GM12892 (cell line): ENCODE data around the gene RPL10.

Source experiments
- POLR2A ChIP-seq: IDR thresholded peaks from 2 replicates; pipeline ENCODE4 v1.6.1; 2011; ENCODE audit warnings: low read depth, low read length, control low read depth
- POLR2AphosphoS5 ChIP-seq: IDR thresholded peaks from 2 replicates; pipeline ENCODE4 v1.6.1; 2011; ENCODE audit warnings: low read depth, low read length, control low read depth
- TAF1 ChIP-seq: IDR thresholded peaks from 2 replicates; pipeline ENCODE4 v1.6.1; 2011; ENCODE audit warnings: low read depth, mild to moderate bottlenecking, control low read depth, low read length, borderline replicate concordance

DNA sequence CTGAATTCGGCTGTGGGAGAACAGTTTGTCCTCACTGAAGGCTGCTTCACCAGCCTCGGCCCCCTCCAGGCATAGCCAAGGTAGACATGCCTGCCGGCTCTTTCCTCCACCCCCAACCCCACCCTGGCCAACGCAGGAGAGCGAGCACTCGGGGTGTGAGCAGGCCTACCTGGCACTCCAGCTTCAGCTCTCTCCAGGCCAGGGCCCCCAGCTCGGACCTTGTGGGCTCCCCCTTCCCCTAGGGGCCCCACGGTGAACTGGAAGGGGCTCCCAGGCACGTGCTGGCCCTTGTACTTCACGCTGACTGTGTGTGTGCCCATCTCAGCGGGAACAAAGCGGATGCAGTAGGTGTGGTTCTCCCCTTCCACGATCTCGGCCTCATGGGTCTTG is 46.2 kb upstream of the RPL10 start:
- peak; percentile 35; the same call in 1 of the 2 replicates for TF ChIP-seq POLR2A
- no peak for TF ChIP-seq POLR2AphosphoS5
- no peak for TF ChIP-seq TAF1
